ENCODE data around the gene PER2.

DNA sequence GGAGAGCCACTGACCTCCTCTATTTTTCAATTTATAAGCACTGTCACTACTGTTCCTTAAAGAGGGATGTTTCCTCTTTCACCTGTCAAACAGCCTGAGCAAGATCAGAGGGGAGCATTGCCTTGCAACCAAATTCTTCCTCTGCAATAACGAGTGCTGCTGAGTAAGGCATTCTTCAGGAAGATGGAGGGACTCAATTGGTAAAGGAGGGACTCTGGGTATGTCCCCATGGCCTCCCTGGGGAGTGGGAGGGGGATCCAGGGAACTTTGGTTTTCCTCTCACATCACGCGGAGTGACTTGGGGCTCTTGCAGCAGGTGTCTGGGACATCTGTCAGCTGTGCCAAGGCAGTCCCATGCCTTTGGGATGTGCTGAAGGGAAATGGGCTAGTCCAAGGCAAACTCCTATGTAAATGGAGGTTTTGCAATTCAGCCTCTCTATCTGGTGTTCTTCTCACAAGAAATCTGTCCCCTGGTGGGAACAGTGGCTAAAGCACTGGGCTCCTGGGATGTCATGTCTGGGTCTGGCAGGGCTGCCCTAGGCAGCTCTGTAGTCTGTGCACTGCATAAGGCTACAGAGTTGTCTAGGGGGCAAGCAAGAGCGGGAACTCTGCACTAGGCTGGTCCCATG lies 34.2 kb downstream of the PER2 start:
- no peak for TF ChIP-seq POLR2A (IDR thresholded peaks at IDR 0.05)
- TF ChIP-seq, protein P1, sequence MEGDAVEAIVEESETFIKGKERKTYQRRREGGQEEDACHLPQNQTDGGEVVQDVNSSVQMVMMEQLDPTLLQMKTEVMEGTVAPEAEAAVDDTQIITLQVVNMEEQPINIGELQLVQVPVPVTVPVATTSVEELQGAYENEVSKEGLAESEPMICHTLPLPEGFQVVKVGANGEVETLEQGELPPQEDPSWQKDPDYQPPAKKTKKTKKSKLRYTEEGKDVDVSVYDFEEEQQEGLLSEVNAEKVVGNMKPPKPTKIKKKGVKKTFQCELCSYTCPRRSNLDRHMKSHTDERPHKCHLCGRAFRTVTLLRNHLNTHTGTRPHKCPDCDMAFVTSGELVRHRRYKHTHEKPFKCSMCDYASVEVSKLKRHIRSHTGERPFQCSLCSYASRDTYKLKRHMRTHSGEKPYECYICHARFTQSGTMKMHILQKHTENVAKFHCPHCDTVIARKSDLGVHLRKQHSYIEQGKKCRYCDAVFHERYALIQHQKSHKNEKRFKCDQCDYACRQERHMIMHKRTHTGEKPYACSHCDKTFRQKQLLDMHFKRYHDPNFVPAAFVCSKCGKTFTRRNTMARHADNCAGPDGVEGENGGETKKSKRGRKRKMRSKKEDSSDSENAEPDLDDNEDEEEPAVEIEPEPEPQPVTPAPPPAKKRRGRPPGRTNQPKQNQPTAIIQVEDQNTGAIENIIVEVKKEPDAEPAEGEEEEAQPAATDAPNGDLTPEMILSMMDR (IDR thresholded peaks at IDR 0.05): no peak
